Amniotic epithelial cell (primary cell): ENCODE results near the gene NSD1.

Experiments
- DNase-seq: peaks from one replicate; pipeline ENCODE4 v3.0.0-alpha.2; 2010; ENCODE audit warnings: low read depth

Gene NSD1, protein sequence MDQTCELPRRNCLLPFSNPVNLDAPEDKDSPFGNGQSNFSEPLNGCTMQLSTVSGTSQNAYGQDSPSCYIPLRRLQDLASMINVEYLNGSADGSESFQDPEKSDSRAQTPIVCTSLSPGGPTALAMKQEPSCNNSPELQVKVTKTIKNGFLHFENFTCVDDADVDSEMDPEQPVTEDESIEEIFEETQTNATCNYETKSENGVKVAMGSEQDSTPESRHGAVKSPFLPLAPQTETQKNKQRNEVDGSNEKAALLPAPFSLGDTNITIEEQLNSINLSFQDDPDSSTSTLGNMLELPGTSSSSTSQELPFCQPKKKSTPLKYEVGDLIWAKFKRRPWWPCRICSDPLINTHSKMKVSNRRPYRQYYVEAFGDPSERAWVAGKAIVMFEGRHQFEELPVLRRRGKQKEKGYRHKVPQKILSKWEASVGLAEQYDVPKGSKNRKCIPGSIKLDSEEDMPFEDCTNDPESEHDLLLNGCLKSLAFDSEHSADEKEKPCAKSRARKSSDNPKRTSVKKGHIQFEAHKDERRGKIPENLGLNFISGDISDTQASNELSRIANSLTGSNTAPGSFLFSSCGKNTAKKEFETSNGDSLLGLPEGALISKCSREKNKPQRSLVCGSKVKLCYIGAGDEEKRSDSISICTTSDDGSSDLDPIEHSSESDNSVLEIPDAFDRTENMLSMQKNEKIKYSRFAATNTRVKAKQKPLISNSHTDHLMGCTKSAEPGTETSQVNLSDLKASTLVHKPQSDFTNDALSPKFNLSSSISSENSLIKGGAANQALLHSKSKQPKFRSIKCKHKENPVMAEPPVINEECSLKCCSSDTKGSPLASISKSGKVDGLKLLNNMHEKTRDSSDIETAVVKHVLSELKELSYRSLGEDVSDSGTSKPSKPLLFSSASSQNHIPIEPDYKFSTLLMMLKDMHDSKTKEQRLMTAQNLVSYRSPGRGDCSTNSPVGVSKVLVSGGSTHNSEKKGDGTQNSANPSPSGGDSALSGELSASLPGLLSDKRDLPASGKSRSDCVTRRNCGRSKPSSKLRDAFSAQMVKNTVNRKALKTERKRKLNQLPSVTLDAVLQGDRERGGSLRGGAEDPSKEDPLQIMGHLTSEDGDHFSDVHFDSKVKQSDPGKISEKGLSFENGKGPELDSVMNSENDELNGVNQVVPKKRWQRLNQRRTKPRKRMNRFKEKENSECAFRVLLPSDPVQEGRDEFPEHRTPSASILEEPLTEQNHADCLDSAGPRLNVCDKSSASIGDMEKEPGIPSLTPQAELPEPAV (N-terminal part only)

GRCh38 chr5:177133096-177133852 is at the start of gene NSD1:
NSD1 (plus strand) TSS chr5:177133773; CDS start chr5:177135104, 1,331 bp downstream.
- peak; percentile 85 for DNase-seq

GRCh38 chr5:177084175-177084574 is 49.4 kb upstream of the NSD1 start:
- no peak for DNase-seq

- peak; percentile 34 for DNase-seq
Measured at GRCh38 chr5:177085985-177086653, 47.5 kb upstream of the NSD1 start.

DNA sequence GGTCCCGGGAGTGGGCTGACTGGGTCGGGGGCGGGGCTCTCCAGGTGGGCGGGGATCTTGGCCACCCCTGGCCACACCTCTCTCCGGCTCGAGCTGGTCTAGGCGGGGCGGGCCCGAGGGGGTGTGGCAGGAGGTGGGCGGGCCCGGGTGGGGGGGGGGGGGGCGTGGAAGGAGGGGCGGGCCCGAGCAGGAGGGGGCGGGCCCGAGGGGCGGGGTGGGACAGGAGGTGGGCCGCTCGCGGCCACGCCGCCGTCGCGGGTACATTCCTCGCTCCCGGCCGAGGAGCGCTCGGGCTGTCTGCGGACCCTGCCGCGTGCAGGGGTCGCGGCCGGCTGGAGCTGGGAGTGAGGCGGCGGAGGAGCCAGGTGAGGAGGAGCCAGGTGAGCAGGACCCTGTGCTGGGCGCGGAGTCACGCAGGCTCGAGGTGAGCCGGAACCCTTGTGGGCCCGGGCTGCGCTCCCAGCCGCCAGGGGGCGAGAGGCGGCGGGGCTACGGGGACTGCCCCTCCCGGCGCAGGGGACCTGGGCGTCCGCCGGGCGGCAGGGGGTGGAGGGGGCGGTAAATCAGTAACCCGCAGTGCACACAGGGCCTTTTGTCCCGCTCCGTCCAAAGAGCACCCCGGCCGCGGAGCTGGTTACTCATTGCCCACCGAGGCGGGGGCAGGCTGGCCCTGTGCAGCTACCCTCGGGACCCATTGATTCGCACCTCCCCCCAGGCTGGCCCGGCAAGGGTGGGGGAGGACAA is 46.7 kb upstream of the NSD1 start, which contains the start of gene FGFR4:
Gene FGFR4, plus strand, starts transcription at position 262 of the 744 bp plus-strand sequence. CDS start 2,688 bp downstream, outside the sequence.
- peak; percentile 43 for DNase-seq

- DNase-seq, result no peak
Measured at GRCh38 chr5:177087398-177088005, 46.1 kb upstream of the NSD1 start.

GRCh38 chr5:177089127-177089526 is 44.4 kb upstream of the NSD1 start:
- DNase-seq, result no peak

- DNase-seq, result no peak
Measured at GRCh38 chr5:177089825-177090641, 43.5 kb upstream of the NSD1 start.

DNA sequence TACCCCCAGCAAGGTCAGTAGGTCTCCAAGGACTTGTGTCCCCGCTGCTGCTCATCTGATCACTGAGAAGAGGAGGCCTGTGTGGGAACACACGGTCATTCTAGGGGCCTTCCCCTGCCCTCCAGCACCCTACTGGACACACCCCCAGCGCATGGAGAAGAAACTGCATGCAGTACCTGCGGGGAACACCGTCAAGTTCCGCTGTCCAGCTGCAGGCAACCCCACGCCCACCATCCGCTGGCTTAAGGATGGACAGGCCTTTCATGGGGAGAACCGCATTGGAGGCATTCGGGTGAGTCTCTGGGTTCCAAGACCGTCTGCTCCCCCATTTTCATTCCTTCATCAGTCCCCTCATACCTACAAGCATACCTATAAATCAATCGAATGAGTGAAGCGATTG is 42.8 kb upstream of the NSD1 start:
- no peak for DNase-seq

DNA sequence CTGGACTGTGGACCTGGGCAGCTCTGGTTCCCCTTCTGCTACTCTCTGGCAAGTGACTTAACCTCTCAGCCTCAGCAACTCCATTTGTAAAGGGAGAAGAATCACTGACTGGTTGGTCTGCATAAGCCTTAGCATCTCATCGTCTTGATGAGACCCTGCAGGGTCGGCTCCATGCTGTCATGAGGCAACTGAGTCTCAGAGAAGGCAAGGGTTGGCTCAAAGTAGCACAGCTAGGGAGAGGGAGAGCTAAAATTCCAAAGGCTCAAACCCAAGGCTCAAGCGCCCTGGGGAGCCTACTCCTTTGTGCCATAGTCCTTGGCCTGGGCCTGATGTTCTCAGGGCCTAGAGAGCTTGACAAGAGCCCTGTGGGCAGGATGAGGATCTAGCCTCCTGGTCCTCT is 42.3 kb upstream of the NSD1 start:
- no peak for DNase-seq

DNA sequence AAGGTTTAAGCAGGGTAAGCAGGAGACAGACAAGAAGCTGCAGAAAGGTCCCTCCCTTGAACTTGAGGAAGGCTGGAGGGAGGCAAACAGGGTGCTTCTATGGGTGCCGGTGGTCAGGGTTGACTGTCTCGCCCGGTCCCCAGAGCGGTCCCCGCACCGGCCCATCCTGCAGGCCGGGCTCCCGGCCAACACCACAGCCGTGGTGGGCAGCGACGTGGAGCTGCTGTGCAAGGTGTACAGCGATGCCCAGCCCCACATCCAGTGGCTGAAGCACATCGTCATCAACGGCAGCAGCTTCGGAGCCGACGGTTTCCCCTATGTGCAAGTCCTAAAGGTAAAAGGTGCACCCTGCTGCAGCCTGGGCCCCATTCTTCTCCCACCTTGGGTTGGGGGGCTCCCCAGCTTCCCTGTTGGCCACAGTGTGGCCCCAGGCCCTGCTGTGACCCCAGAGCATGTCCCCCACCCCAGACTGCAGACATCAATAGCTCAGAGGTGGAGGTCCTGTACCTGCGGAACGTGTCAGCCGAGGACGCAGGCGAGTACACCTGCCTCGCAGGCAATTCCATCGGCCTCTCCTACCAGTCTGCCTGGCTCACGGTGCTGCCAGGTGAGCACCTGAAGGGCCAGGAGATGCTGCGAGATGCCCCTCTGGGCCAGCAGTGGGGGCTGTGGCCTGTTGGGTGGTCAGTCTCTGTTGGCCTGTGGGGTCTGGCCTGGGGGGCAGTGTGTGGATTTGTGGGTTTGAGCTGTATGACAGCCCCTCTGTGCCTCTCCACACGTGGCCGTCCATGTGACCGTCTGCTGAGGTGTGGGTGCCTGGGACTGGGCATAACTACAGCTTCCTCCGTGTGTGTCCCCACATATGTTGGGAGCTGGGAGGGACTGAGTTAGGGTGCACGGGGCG is 41.1 kb upstream of the NSD1 start:
- DNase-seq, result no peak

- DNase-seq, result no peak
Measured at GRCh38 chr5:177093082-177093712, 40.4 kb upstream of the NSD1 start.

DNA sequence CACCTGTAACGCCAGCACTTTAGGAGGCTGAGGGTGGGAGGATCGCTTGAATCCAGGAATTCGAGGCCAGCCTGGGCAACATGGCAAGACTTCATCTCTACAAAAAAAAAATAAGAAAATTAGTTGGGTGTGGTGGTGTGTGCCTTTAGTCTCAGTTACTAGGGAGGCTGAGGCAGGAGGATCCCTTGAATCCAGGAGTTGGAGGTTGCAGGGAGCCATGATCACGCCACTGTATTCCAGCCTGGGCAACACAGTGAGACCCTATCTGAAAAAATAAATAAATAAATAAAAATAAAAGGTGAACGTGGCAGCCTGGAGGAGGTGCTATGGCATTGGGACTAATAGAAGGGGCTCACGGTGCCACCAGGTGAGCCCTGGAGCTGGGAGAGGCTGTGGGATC is 39.8 kb upstream of the NSD1 start:
- no peak for DNase-seq

GRCh38 chr5:177094224-177095087 is 39.1 kb upstream of the NSD1 start:
- DNase-seq, result peak; percentile 69

DNA sequence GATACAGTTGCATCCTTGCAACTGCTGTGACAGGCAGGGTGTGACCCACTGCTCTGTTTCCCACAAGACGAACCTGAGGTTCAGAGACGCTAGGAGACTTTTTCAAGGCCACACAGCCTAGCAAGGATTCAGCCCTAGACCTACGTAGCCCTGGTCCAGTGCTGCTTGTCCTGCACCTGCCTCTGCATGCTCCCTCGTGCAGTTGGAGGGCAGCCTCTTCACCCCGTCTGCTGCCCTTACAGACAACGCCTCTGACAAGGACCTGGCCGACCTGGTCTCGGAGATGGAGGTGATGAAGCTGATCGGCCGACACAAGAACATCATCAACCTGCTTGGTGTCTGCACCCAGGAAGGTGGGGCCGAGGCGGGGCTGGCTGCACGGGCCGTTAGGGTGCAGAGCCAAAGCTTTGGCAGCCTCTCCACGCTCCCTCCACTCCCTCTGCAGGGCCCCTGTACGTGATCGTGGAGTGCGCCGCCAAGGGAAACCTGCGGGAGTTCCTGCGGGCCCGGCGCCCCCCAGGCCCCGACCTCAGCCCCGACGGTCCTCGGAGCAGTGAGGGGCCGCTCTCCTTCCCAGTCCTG is 38.4 kb upstream of the NSD1 start:
- no peak for DNase-seq

GRCh38 chr5:177096162-177097015 is 37.2 kb upstream of the NSD1 start:
- DNase-seq, result no peak
